ACHN (cell line): Measurements from ENCODE around the gene CHST9.
A peak's percentile ranks its signal among the peaks of the same experiment; 100 is the strongest.
"Not testable (repeated sequence)": the region's sequence is repeated elsewhere in the genome, so short reads cannot be mapped to it uniquely, and the experiment has no call there.

Experiments used
- DNase-seq: peaks from one replicate; pipeline ENCODE4 v3.0.0-alpha.2; 2015
- in situ Hi-C: cut with HindIII; loops from 2 replicates; pipeline ENCODE4 v1.10.0; 2017; ENCODE audit warnings: low sequenced_read_pairs, low pct_ligation_motif_present, low pct_unique_long_range_greater_than_20kb

The CHST9 gene, protein sequence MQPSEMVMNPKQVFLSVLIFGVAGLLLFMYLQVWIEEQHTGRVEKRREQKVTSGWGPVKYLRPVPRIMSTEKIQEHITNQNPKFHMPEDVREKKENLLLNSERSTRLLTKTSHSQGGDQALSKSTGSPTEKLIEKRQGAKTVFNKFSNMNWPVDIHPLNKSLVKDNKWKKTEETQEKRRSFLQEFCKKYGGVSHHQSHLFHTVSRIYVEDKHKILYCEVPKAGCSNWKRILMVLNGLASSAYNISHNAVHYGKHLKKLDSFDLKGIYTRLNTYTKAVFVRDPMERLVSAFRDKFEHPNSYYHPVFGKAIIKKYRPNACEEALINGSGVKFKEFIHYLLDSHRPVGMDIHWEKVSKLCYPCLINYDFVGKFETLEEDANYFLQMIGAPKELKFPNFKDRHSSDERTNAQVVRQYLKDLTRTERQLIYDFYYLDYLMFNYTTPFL

DNA sequence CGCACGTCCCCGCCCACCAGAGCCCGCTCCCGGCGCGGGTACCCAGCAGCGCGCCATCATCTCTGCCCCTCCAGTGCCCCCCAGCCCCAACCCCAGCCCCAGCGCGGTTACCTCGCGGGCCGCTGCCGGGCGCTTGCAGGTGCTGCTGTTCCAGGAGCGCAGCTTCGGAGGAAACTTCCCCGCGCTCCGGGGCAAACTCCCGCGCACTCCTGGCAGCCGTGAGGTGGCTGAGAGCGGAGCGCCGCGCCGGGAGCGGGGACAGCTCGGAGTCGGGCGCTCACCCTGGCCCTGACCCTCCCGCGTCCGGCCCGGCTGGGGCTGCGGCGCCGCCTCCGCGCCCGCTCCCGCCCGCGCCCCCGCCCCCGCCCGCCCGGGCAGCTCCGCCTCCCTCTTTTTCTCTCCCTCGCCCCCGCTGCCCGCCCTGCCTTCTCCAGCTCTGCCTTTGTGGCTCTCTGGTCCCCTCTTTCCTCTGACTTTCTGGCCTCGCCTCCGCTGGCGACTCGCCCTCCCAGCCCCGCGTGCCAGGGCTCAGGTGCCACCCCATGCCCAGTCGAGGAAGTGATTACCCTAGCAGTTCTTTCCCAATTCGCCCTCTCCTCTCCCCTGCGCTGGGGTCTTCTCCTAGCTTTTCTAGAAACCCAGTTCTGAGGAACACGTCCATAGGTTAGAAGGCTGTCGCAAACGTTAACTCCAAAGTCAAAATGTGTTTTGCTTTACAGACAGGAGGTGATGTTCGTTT lies at the start of gene CHST9:
Gene CHST9, minus strand, starts transcription at position 284 of the 739 bp plus-strand sequence. CDS start 42,499 bp downstream, outside the sequence.
- in situ Hi-C loops, result no loop called here
- DNase-seq, result peak; percentile 45

DNA sequence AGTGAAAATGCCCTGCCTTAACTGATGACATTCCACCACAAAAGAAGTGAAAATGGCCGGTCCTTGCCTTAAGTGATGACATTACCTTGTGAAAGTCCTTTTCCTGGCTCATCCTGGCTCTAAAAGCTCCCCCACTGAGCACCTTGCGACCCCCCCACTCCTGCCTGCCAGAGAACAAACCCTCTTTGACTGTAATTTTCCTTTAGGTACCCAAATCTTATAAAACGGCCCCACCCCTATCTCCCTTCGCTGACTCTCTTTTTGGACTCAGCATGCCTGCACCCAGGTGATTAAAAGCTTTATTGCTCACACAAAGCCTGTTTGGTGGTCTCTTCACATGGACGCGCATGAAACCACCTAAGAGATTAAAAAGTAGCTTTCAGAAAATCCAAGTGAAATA lies 47.2 kb upstream of the CHST9 start:
- in situ Hi-C loops, DNase-seq: not testable (repeated sequence)

DNA sequence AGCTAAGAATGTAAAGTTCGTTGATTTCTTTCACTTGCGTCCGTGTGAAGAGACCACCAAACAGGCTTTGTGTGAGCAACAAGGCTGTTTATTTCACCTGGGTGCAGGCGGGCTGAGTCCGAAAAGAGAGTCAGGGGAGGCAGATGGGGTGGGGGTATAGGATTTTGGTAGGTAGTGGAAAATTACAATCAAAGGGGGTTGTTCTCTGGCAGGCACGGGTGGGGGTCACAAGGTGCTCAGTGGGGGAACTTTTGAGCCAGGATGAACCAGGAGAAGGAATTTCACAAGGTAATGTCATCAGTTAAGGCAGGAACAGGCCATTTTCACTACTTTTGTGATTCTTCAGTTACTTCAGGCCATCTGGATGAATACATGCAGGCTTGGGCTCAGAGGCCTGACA lies 46.6 kb upstream of the CHST9 start:
- in situ Hi-C loops, DNase-seq: not testable (repeated sequence)

DNA sequence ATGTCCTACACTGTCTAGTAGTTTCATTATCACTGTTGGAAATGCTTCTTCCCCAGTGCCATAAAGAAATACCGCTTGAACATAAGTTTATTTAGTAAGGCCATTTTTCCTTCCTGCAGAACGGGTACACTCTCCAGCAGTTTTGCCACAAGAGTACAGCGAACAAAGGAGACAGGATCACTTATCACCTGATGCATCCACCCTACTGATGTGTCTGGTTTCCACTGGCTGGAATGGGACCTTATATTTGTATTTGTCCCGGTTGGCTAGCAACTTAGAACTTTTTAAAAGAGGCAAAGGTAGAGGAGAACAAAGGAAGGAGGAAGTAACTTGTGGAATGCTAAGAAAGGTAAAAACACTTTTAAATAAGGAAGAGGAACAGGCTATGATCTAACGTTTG lies 46.1 kb upstream of the CHST9 start:
- in situ Hi-C loops, DNase-seq: not testable (repeated sequence)

DNA sequence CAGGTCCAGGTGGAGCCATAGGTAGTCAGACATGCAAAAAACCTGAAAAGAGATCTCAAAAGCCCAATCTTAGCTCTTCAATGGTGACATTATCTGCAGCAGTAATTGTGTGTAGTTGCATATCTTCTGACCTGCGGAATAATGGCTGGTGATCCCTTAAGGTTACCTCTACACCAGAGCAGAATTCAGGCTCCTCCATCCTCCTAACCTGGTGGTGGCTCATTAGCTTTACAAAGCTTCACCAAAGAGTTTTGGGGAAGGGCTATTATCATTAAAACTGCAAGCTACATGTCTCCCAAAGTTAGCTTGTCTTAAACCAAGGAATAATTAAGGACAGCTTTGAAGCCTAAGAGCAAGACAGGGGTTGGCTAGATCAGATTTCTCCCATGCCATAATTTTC lies 42.6 kb upstream of the CHST9 start:
- DNase-seq, result no peak
- in situ Hi-C loops, result no loop called here

DNA sequence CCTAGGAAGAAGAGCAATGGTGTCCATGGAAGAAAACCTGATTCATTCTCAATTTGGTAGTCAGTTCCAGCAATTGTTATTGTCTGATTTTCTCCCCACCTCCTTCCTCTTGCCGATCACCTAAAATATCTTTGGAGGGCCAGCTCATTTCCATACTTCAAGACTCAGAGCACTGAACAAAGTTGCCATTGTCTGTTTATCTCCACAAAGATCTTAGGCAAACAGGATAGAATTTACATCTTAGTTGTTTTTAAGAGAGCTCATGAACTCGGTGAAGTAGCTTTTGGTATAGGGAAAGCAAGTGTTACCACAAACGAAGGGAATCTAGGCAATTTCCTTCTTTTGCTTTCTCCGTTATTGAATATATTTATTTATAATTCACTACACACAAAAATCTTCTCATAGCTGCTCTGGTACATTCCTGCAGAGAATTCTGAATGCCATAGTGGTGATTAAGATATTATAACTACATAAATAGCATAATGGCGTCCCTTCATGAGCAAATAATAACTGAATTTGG lies 41.5 kb upstream of the CHST9 start:
- in situ Hi-C loops, result no loop called here

DNA sequence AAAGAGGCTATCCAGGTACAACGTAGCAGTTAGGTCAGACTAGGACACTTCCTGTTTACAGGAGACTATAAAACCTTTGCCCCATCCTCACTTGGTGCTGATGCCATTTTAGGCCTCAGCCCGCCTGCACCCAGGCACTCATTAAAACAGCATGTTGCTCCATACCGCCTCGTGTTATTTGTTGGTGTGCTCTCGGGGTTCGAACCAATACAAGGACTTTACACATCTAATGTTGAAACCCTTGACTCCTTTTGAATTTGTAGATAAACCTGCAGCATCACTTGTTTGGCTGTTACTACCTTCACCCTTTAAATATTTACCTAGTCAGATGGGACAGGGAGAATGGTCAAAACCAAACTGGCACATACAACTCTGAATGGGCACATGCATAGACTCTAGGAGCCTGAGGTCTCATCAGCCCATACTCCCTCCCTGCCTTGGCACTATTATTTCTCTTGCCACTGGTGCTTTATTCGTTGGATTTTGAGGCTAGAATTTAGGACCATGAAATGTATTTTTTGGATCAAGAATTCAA lies 40.9 kb upstream of the CHST9 start:
- DNase-seq, result no peak
- in situ Hi-C loops, result no loop called here

More for the DNA sequence above, 41.5 kb upstream of the CHST9 start:
- no peak for DNase-seq

DNA sequence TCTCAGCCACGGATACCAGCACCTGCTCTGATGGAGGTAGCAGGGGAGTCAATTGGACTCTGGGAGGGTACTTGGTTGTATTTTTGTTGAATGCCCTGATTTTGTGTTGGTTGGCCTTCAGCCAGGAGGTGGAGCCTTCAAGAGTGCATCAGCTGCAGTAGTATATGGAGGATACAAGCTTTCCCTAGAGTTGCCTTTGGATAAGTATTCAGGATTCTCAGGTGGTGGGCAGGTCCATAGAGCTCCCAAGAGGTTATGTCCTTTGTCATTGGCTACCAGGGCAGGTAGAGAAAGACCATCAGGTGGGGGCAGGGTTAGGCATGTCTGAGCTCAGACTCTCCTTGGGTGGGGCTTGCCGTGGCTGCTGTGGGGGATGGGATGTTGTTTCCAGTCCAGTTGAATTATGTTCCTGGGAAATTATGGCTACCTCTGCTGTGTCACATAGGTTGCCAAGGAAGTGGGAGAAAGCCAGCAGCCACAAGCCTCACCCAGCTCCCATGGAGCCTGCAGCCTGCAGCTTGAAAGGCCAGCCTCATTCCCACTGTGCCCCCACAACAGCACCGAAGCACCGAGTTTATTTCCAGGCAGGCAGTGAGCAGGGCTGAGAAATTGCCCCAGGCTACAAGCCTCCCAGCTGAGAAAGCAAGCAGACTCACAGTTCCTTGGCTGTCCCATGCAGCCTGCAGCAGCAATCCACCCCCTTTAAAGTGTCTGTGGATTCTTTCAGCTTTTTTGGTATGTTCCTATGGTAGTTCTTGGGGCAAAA lies 38.6 kb upstream of the CHST9 start:
- DNase-seq, result no peak

DNA sequence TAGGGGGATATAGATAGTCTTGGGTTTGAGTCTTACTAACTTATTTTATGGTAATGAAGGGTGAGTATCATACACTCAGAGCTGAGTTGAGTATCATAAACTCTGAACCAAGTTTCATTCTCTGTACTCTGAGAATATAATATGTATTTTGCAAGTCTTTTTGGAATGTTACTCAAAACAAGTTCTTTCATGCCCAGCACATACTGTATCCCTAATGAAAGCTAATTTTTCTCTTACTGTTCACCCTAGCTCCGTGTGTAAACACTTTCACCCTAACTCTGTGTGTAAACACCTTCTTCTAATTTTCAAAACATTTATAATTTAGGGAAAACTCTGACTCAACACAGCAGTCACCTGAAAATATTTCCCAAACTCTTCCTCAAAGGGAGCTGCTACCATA lies 29.7 kb upstream of the CHST9 start:
- DNase-seq, result no peak
- in situ Hi-C loops, result no loop called here

More for the DNA sequence above, 38.6 kb upstream of the CHST9 start:
- in situ Hi-C loops, result no loop called here

DNA sequence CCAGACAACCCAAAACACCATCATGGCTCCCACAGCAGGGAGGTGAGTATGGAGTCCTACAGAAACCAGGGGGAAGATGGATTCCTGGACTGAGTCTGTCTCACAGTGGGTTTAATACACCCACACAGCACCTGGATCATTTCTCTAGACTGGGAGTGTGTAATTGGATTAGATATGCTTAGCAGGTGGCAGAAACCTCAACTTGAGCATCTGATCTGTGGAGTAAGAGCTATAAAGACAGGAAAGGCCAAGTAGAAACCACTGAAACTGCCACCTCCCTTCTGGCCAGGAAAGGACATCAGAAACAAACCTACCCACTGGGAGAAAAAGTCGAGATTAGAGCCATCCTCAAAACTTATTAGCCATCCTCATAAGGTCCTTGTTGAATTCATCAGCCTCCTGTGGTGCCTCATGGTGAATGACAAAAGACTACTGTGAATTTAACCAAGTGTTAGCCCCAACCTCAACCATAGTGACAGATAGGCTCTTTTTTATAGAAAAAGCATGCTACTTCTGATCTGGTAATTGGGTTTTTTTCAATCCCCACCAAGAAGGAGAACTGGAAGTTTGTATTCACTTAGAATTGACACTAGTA lies 28.1 kb upstream of the CHST9 start:
- in situ Hi-C loops, result no loop called here
- no peak for DNase-seq

DNA sequence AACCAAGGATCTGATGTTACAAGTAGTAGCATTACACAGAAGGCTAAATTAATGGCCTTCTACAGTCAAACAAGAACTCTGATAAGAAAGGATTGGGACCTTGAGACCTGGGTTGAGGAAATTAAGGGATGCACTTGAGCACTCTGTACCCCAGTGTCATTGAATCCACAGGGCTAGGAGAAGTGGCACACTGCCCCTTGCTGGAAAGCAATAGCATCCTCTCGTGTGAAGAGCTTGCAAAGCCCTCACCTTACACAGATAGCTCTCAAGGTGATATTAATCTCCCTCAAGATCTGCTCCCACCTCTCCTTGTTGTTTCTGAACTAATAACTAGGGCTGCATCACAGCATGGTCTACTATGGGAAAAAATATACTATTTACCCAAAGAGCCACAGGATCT lies 26.5 kb upstream of the CHST9 start:
- in situ Hi-C loops, result no loop called here
- DNase-seq, result no peak

DNA sequence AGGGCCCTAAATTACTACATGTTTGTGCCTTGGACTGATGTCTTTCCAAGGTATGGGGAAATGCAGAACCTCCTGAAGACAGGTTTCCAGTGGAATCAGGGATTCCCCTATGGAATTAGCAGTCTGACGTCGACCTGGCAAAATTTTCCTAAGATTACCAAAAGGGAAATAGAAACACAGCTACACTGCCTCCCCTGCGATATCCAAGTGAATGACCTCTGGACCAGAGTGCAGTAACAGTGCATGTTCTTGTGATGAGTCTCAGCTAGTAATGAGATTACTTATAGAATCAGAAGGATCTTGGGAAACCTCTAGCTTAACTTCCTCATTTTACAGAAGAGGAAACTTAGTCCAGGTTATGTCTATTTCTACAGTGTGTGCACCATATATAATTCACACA lies 21.3 kb upstream of the CHST9 start:
- in situ Hi-C loops, result no loop called here
- DNase-seq, result no peak

DNA sequence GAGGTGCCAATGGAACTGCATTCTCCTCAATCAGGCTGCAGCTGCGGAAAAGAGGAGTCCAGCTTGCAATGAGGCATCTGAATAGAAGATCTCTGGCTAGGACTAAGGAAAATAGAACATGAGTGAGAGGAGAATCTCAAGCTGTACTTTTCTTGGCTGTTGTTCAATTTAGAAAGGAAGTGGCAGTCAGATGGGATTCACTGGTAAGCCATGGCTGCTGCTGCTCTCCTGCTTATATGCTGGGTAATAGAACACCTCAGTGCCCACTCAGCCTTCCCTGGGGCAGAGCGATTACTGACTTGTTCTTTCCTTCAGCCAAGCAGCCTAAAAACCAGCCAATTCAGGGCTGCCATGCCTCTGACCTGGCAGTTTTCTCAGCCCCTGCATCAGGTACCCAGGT lies 17.6 kb upstream of the CHST9 start:
- in situ Hi-C loops, result no loop called here
- DNase-seq, result no peak

DNA sequence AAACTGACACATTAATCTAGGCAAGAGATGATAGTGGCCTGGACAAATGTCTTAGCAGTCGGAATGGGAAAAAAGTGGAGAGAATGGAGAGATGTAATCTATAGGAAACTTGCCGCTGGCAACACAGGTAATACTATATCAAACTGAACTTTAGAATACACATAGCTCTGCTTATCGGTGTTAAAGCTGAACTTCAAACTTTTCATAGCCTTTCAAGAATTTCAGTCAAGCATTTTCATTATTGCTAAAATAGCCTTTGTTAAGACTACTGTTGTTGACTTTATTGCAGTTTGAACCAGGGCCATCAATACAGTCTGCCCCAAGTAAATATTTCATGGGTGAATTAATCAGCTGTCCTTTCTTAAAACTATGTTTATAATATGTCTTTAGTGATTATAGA lies 12.9 kb upstream of the CHST9 start:
- no peak for DNase-seq
- in situ Hi-C loops, result no loop called here

DNA sequence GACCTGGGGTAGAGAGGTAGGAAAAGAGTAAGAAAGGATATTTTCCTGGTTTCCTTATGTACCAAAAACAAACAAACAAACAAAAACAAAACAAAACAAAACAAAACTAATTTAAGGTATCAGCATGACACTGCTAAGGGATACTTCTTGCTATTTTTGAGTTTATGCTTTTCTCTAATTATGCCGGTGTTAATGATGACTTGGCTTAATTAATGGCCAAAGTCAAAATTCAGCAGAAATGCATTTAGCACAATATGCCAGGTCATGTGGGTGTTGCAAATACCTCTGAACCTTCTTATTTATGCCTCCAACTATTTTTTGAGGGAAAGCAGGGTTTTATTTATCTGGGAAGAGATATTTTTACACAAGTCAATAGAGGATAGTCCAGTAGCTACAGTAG lies 3.2 kb upstream of the CHST9 start:
- in situ Hi-C loops, result no loop called here
- no peak for DNase-seq

DNA sequence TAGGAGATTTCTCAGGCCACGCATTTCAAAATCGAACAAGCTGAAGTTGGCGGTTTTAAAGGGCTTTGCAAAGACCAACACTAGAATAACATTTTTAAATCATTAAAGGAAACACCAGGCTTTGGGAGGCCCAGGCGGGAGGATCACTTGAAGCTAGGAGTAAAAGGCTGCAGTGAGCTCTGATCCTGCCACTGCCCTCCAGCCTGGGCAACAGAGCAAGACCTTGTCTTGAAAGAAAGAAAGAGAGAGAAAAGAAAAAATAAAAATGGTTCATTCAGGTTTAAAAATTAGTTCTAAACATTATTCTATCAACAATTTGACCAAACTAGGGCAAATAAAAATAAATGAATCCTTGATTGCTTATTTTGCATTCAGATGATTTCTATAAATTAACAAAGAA lies 789 bp upstream of the CHST9 start:
- in situ Hi-C loops, result no loop called here
- no peak for DNase-seq

DNA sequence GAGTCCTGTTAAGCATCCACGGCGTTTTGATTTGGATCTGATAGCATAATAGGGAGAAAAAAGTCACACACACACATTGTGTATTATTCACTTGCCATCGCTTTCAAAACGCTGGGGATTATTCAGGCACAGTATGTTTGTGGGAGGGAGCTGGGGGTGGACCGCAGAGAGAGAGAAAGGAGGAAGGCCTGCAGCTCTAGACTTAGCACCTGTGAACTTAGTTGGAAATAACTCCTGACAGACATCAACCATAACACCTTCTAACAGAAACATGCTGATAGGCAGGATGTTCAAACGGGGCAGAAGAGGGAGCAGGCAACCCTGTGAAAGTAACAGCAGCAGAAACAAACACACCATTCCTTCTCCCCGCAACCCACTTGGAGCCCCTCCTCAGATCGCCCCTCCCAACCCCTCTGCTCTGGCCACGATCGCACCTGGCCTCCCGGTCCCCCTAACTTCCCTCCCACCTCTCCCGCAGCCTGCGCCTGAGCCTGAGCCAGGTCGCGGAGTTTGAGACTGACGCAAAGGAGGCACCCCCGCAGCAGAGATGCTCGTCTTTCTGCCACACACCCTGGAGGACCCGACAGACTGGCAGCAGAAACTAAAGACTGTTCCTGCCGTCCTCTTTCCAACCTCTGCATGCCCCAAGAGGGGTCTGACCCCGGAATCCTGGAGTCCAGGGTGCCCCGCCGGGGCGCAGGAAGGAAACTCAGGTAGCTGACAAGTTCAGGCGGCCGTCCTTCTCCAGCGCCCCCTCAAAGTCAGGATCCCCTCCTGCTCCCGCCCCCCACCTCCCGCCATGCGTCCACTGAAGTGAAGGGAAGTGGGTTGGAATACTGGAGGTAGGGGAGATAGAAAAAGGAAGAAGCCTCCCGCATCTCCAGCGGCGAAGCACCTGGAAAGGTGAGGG lies 738 bp downstream of the CHST9 start:
- peak; percentile 19 for DNase-seq
- in situ Hi-C loops, result no loop called here
